SU-DHL-6 (cell line): ENCODE data around the gene RNF157.

ENCODE experiments used
- H2AFZ ChIP-seq: fragments of 200-600 bp; sonication (generic); 2 replicates; pipeline ENCODE4 v1.6.1; 2014; ENCODE audit warnings: low read depth, mild to moderate bottlenecking, moderate library complexity, mixed read lengths, antibody characterized with exemption, low read length; ENCODE audit not compliant: severe bottlenecking
- H3F3A ChIP-seq: fragments of 200-600 bp; shearing (Covaris generic); 2 replicates; pipeline ENCODE4 v1.6.0; 2016; ENCODE audit warnings: antibody characterized with exemption, mild to moderate bottlenecking; ENCODE audit not compliant: insufficient read depth
- H3K27ac ChIP-seq: fragments of 200-600 bp; sonication (generic); 2 replicates; pipeline ENCODE4 v1.5.1; 2016; ENCODE audit warnings: low read depth, mild to moderate bottlenecking, low read length, moderate library complexity, mixed read lengths
- H3K27me3 ChIP-seq: fragments of 200-600 bp; sonication (generic), shearing (Covaris generic); 2 replicates; pipeline ENCODE4 v1.6.0; 2014; ENCODE audit warnings: mild to moderate bottlenecking, low read length
- H3K36me3 ChIP-seq: fragments of 200-600 bp; sonication (generic); 2 replicates; pipeline ENCODE4 v1.6.1; 2014; ENCODE audit warnings: mild to moderate bottlenecking, low read length, mixed read lengths
- H3K4me2 ChIP-seq: fragments of 300-600, 200-600 bp; shearing (Covaris generic), sonication (generic); 2 replicates; pipeline ENCODE4 v1.6.0; 2014; ENCODE audit warnings: low read length, low read depth, mild to moderate bottlenecking; ENCODE audit not compliant: poor library complexity, severe bottlenecking
- H3K4me3 ChIP-seq: fragments of 200-600 bp; sonication (generic); 2 replicates; pipeline ENCODE4 v1.5.1; 2014; ENCODE audit warnings: antibody characterized with exemption, low read length, mild to moderate bottlenecking, mixed read lengths; ENCODE audit not compliant: insufficient read depth, poor library complexity, severe bottlenecking
- H3K79me2 ChIP-seq: fragments of 200-600 bp; sonication (generic); 2 replicates; pipeline ENCODE4 v1.6.1; 2014; ENCODE audit warnings: mild to moderate bottlenecking, low read length, moderate library complexity; ENCODE audit not compliant: insufficient read depth
- H3K9ac ChIP-seq: fragments of 200-600 bp; sonication (generic); 2 replicates; pipeline ENCODE4 v1.7.0; 2014; ENCODE audit warnings: mild to moderate bottlenecking, low read length
- H3K9me2 ChIP-seq: fragments of 200-600 bp; sonication (generic); replicated peaks from 2 replicates; pipeline ENCODE4 v1.6.1; 2014; ENCODE audit warnings: low read length; ENCODE audit not compliant: insufficient read depth
- H3K9me3 ChIP-seq: fragments of 200-600 bp; sonication (generic); 2 replicates; pipeline ENCODE4 v1.6.1; 2014; ENCODE audit warnings: low read length, mixed read lengths; ENCODE audit not compliant: insufficient read depth
- H4K20me1 ChIP-seq: fragments of 200-600 bp; sonication (generic); 2 replicates; pipeline ENCODE4 v1.6.1; 2014; ENCODE audit warnings: low read depth, mild to moderate bottlenecking, antibody characterized with exemption, low read length, moderate library complexity, mixed read lengths
- EZH2phosphoT487 ChIP-seq: fragments of 200-600 bp; sonication (generic), shearing (Covaris generic); conservative IDR thresholded peaks from 2 replicates; pipeline ENCODE4 v1.6.1; 2018; ENCODE audit warnings: mild to moderate bottlenecking, antibody characterized with exemption, low read length, moderate library complexity, mixed read lengths
- TF ChIP-seq, protein P1 (sequence below): fragments of 200-600 bp; sonication (generic); IDR thresholded peaks from one replicate; pipeline ENCODE4 v1.5.1; 2017; ENCODE audit warnings: antibody characterized with exemption, mild to moderate bottlenecking, low read length, moderate library complexity; ENCODE audit not compliant: insufficient read depth, poor library complexity, severe bottlenecking

RNF157 gene

GRCh38 chr17:76097716-76098295, 142.5 kb downstream of the RNF157 start:
- H3K36me3 ChIP-seq = 0 out of 2 replicates have a peak, but pooled peaks cover 4% of the 10 kb centered on the region
- H4K20me1 ChIP-seq = no peaks in the 10 kb centered on the region
- H3K4me2 ChIP-seq = no peak overlapping the region
- H3K4me3 ChIP-seq = no peak overlapping the region
- H3K79me2 ChIP-seq = peaks cover 4% of the 10 kb centered on the region
- H3K9me3 ChIP-seq = no peaks in the 10 kb centered on the region
- no peaks in the 10 kb centered on the region for H3K9me2 ChIP-seq
- no peaks in the 10 kb centered on the region for H3K27me3 ChIP-seq
- no peaks in the 10 kb centered on the region for H3F3A ChIP-seq
- TF ChIP-seq EZH2phosphoT487 = no peak
- TF ChIP-seq, protein P1, sequence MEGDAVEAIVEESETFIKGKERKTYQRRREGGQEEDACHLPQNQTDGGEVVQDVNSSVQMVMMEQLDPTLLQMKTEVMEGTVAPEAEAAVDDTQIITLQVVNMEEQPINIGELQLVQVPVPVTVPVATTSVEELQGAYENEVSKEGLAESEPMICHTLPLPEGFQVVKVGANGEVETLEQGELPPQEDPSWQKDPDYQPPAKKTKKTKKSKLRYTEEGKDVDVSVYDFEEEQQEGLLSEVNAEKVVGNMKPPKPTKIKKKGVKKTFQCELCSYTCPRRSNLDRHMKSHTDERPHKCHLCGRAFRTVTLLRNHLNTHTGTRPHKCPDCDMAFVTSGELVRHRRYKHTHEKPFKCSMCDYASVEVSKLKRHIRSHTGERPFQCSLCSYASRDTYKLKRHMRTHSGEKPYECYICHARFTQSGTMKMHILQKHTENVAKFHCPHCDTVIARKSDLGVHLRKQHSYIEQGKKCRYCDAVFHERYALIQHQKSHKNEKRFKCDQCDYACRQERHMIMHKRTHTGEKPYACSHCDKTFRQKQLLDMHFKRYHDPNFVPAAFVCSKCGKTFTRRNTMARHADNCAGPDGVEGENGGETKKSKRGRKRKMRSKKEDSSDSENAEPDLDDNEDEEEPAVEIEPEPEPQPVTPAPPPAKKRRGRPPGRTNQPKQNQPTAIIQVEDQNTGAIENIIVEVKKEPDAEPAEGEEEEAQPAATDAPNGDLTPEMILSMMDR = no peak
- no peak overlapping the region for H3K27ac ChIP-seq
- no peak overlapping the region for H3K9ac ChIP-seq
- no peak overlapping the region for H2AFZ ChIP-seq

DNA sequence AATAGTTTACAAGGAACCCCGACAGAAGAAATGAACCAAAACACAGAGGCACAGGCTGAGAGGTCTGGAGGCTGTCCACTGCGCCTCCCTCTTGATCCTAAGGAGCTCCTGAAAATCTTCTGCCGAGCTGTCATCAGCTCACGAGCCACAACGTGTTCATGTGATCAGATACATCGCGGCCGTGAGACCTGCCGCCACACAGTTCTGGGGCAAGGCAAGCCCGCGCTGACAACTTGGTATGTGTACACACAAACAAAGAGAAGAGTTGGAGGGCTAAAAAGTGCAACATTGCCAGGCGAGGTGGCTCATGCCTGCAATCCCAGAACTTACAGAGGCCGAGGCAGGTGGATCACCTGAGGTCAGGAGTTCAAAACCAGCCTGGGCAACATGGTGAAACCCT, 144.3 kb downstream of the RNF157 start:
- H3K27me3 ChIP-seq = no peaks in the 10 kb centered on the region
- no peaks in the 10 kb centered on the region for H3K9me3 ChIP-seq
- no peak overlapping the region for H3K27ac ChIP-seq
- H3K79me2 ChIP-seq = no peaks in the 10 kb centered on the region
- H3K36me3 ChIP-seq = 0 out of 2 replicates have a peak, but pooled peaks cover 4% of the 10 kb centered on the region
- TF ChIP-seq EZH2phosphoT487 = no peak
- TF ChIP-seq, protein P1 = no peak
- H3K4me2 ChIP-seq = no peak overlapping the region
- H2AFZ ChIP-seq = no peak overlapping the region
- H4K20me1 ChIP-seq = no peaks in the 10 kb centered on the region
- H3F3A ChIP-seq = no peaks in the 10 kb centered on the region
- H3K9me2 ChIP-seq = no peaks in the 10 kb centered on the region
- H3K4me3 ChIP-seq = no peak overlapping the region
- H3K9ac ChIP-seq = no peak overlapping the region

- H3K36me3 ChIP-seq = no peaks in the 10 kb centered on the region
These were observed 146.2 kb downstream of the RNF157 start for GRCh38 chr17:76094046-76094445.

More at GRCh38 chr17:76094046-76094445, 146.2 kb downstream of the RNF157 start:
- no peak overlapping the region for H3K27ac ChIP-seq
- no peaks in the 10 kb centered on the region for H3K9me3 ChIP-seq
- H3K27me3 ChIP-seq = no peaks in the 10 kb centered on the region
- H3K4me3 ChIP-seq = no peak overlapping the region
- no peak overlapping the region for H3K4me2 ChIP-seq
- no peak overlapping the region for H2AFZ ChIP-seq
- H4K20me1 ChIP-seq = no peaks in the 10 kb centered on the region
- H3K9ac ChIP-seq = no peak overlapping the region
- no peaks in the 10 kb centered on the region for H3F3A ChIP-seq
- H3K79me2 ChIP-seq = no peaks in the 10 kb centered on the region
- no peaks in the 10 kb centered on the region for H3K9me2 ChIP-seq
- TF ChIP-seq EZH2phosphoT487 = no peak
- TF ChIP-seq, protein P1 = no peak
